Caco-2 (cell line): ENCODE results near the gene PLAU. TPM values are rescaled to one million over a fixed set of nuclear protein-coding genes. Genes with fewer than 3 reads are reported as not detected.

Experiments used
- BruUV-seq: library from RNA; stranded (reverse); fragments of 400-500 nt; replicated peaks from 2 replicates; lab custom pipeline; 2021; lab: Mats Ljungman, UMichigan
- CTCF ChIA-PET: fragments of 300-600 bp; sonication (Branson Sonifier 250); formaldehyde crosslinking; loops from one replicate; lab custom pipeline; 2022; ENCODE audit warnings: antibody characterized with exemption; lab: Charles Lee
- POLR2A ChIA-PET: fragments of 300-600 bp; sonication (Branson Sonifier 250); formaldehyde crosslinking; loops from one replicate; lab custom pipeline; 2022; ENCODE audit warnings: antibody characterized with exemption; lab: Charles Lee
- DNase-seq, 2 experiments: peaks; one replicate each; pipeline versions ENCODE4 v3.0.0 to v3.0.0-alpha.2; 2020 to 2022
- H3K27me3 ChIP-seq: replicated peaks from 2 replicates; pipeline ENCODE4 v1.6.0; 2011; ENCODE audit warnings: low read length; ENCODE audit not compliant: control insufficient read depth, insufficient read depth
- H3K36me3 ChIP-seq: 2 replicates; pipeline ENCODE4 v1.5.1; 2011; ENCODE audit warnings: low read length; ENCODE audit not compliant: control insufficient read depth, insufficient read depth
- H3K4me1 ChIP-seq: fragments of 250-450 bp; sonication (Bioruptor Pico); 2 replicates; pipeline ENCODE4 v1.5.1; 2020; ENCODE audit warnings: mild to moderate bottlenecking
- H3K4me3 ChIP-seq: 2 replicates; pipeline ENCODE4 v1.5.1; 2011; ENCODE audit warnings: low read depth, mild to moderate bottlenecking, control low read depth, low read length
- H3K9me3 ChIP-seq: fragments of 250-450 bp; sonication (Bioruptor Pico); 2 replicates; pipeline ENCODE4 v1.5.1; 2020; ENCODE audit warnings: mild to moderate bottlenecking, moderate library complexity
- H3K27ac Mint-ChIP-seq: one replicate; pipeline ENCODE4 v1.8.0; 2022; ENCODE audit warnings: mixed read lengths; ENCODE audit not compliant: unreplicated experiment
- H3K27me3 Mint-ChIP-seq: one replicate; pipeline ENCODE4 v1.8.0; 2022; ENCODE audit warnings: mixed read lengths; ENCODE audit not compliant: insufficient read depth, unreplicated experiment
- H3K36me3 Mint-ChIP-seq: one replicate; pipeline ENCODE4 v1.8.0; 2022; ENCODE audit warnings: mild to moderate bottlenecking, mixed read lengths; ENCODE audit not compliant: insufficient read depth, unreplicated experiment
- H3K4me1 Mint-ChIP-seq: one replicate; pipeline ENCODE4 v1.8.0; 2022; ENCODE audit warnings: low read depth, mixed read lengths; ENCODE audit not compliant: unreplicated experiment
- H3K4me3 Mint-ChIP-seq: one replicate; pipeline ENCODE4 v1.8.0; 2022; ENCODE audit warnings: mild to moderate bottlenecking, moderate library complexity, mixed read lengths; ENCODE audit not compliant: unreplicated experiment
- H3K9me3 Mint-ChIP-seq: one replicate; pipeline ENCODE4 v1.8.0; 2022; ENCODE audit warnings: mixed read lengths; ENCODE audit not compliant: unreplicated experiment
- CTCF ChIP-seq, 2 experiments: fragments of 200-600 bp in 1 of 2; IDR thresholded peaks; 1 replicate in 1 of 2; 2 replicates in 1 of 2; pipeline versions ENCODE4 v1.5.1 to v1.8.0; 2011 to 2022; ENCODE audit warnings: antibody characterized with exemption in 1 of 2, control low read depth in 1 of 2, inconsistent platforms in 1 of 2, low read depth in 1 of 2, low read length in 1 of 2, mild to moderate bottlenecking in 1 of 2, moderate library complexity in 1 of 2; ENCODE audit not compliant: insufficient read depth in 1 of 2, severe bottlenecking in 1 of 2, unreplicated experiment in 1 of 2
- intact Hi-C: fragments of 100-400 bp; cut with micrococcal nuclease; formaldehyde crosslinking; loops from one replicate; pipeline ENCODE4 v1.10.0; 2022; ENCODE audit not compliant: unreplicated experiment
- total RNA-seq: library from RNA; stranded (reverse); gene quantifications from 2 replicates; pipeline ENCODE4 v1.2.3, GENCODE V29; 2022

PLAU gene
- total RNA-seq, 1 experiment from 2014 or later: 1.2 TPM

GRCh38 chr10:73865459-73866442 is 45.2 kb upstream of the PLAU start:
- Histone ChIP-seq H3K9me3 (no peaks in the 10 kb centered on the region), H3K4me1 (peaks cover 11% of the 10 kb centered on the region), H3K27me3 (no peaks in the 10 kb centered on the region), H3K36me3 (peaks cover 12% of the 10 kb centered on the region), H3K4me3 (no peak overlapping the region)
- ChIA-PET POLR2A (no interaction called here), CTCF (no interaction called here)
- Mint-ChIP-seq H3K27me3 (no peaks in the 10 kb centered on the region), H3K36me3 (peaks cover 86% of the 10 kb centered on the region), H3K27ac (no peak overlapping the region), H3K4me1 (peaks cover 4% of the 10 kb centered on the region), H3K9me3 (no peaks in the 10 kb centered on the region), H3K4me3 (no peak overlapping the region)
- intact Hi-C loops: no loop called here
- TF ChIP-seq CTCF (IDR thresholded peaks at IDR 0.05; ENCODE audit: insufficient read depth in 1 of 2, low read depth in 1 of 2, low read length in 1 of 2, severe bottlenecking in 1 of 2, unreplicated experiment in 1 of 2): no peak
- DNase-seq: no peak
- no TSS peak for BruUV-seq

GRCh38 chr10:73866621-73867020 is 44.3 kb upstream of the PLAU start:
- no peaks in the 10 kb centered on the region for H3K9me3 Mint-ChIP-seq
- TF ChIP-seq CTCF (IDR thresholded peaks at IDR 0.05; ENCODE audit: insufficient read depth in 1 of 2, low read depth in 1 of 2, low read length in 1 of 2, severe bottlenecking in 1 of 2, unreplicated experiment in 1 of 2): no peak
- DNase-seq: no peak
- no TSS peak for BruUV-seq
- Histone ChIP-seq H3K36me3 (peaks cover 13% of the 10 kb centered on the region), H3K27me3 (no peaks in the 10 kb centered on the region), H3K9me3 (no peaks in the 10 kb centered on the region), H3K4me3 (no peak overlapping the region), H3K4me1 (peaks cover 19% of the 10 kb centered on the region)
- POLR2A ChIA-PET: no interaction called here
- intact Hi-C loops: no loop called here
- H3K36me3 Mint-ChIP-seq: peaks cover 86% of the 10 kb centered on the region
- CTCF ChIA-PET: no interaction called here
- H3K4me3 Mint-ChIP-seq: no peak overlapping the region
- H3K27me3 Mint-ChIP-seq: no peaks in the 10 kb centered on the region
- H3K27ac Mint-ChIP-seq: no peak overlapping the region
- H3K4me1 Mint-ChIP-seq: peaks cover 13% of the 10 kb centered on the region

- Histone ChIP-seq H3K36me3 (peaks cover 13% of the 10 kb centered on the region), H3K4me3 (no peak overlapping the region), H3K9me3 (no peaks in the 10 kb centered on the region), H3K27me3 (no peaks in the 10 kb centered on the region), H3K4me1 (peaks cover 22% of the 10 kb centered on the region)
- DNase-seq: no peak
- POLR2A ChIA-PET: no interaction called here
- peaks cover 20% of the 10 kb centered on the region for H3K4me1 Mint-ChIP-seq
- no peaks in the 10 kb centered on the region for H3K27me3 Mint-ChIP-seq
- CTCF ChIA-PET: no interaction called here
- no peak overlapping the region for H3K4me3 Mint-ChIP-seq
- no peak for TF ChIP-seq CTCF (IDR thresholded peaks at IDR 0.05; ENCODE audit: insufficient read depth in 1 of 2, low read depth in 1 of 2, low read length in 1 of 2, severe bottlenecking in 1 of 2, unreplicated experiment in 1 of 2)
- H3K9me3 Mint-ChIP-seq: no peaks in the 10 kb centered on the region
- peaks cover 93% of the 10 kb centered on the region for H3K36me3 Mint-ChIP-seq
- no peak overlapping the region for H3K27ac Mint-ChIP-seq
- intact Hi-C loops: no loop called here
- no TSS peak for BruUV-seq
Observed at GRCh38 chr10:73867126-73867807, 43.7 kb upstream of the PLAU start.
